ENCODE measurements around the gene MAP2K7.

MAP2K7 gene

DNA sequence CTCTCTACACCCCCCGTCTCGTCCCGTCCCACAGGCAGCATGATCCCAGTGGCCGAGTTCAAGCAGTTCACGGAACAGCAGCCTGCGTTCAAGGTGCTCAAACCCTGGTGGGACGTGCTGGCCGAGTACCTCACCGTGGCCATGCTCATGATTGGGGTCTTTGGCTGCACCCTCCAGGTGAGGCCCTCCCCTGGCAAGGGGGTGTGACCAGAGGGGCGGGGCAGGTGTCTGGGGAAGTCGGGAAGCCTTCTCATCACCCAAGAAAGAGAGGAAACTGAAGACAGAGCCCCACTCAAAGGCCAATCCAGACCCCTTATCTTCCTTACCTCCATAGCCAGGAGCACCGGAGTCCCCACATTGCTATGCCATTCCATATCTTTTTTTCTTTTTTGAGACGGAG is 8.1 kb upstream of the MAP2K7 start:
- TF ChIP-seq, protein P1, sequence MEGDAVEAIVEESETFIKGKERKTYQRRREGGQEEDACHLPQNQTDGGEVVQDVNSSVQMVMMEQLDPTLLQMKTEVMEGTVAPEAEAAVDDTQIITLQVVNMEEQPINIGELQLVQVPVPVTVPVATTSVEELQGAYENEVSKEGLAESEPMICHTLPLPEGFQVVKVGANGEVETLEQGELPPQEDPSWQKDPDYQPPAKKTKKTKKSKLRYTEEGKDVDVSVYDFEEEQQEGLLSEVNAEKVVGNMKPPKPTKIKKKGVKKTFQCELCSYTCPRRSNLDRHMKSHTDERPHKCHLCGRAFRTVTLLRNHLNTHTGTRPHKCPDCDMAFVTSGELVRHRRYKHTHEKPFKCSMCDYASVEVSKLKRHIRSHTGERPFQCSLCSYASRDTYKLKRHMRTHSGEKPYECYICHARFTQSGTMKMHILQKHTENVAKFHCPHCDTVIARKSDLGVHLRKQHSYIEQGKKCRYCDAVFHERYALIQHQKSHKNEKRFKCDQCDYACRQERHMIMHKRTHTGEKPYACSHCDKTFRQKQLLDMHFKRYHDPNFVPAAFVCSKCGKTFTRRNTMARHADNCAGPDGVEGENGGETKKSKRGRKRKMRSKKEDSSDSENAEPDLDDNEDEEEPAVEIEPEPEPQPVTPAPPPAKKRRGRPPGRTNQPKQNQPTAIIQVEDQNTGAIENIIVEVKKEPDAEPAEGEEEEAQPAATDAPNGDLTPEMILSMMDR (conservative IDR thresholded peaks at IDR 0.05; ENCODE audit: control insufficient read depth, insufficient read depth, low read depth, low read length), result no peak
- H3K4me3 ChIP-seq (ENCODE audit: control insufficient read depth, low read depth, low read length), result no peak overlapping the region
- no peak for DNase-seq (ENCODE audit: low read depth)

DNA sequence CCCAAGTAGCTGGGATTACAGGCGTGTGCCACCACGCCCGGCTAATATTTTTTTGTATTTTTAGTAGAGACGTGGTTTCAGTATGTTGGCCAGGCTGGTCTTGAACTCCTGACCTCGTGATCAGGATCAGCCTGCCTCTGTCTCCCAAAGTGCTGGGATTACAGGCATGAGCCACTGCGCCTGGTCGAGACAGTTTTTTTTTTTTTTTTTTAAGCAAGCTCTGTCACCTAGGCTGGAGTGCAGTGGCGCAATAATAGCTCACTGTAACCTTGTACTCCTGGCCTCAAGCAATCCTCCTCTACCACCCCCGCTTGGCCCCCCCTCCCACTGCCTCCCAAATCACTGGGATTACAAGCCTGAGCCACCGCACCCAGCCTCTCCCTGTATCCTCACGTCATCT is 6.4 kb upstream of the MAP2K7 start:
- no peak for DNase-seq (ENCODE audit: low read depth)
- TF ChIP-seq, protein P1 (conservative IDR thresholded peaks at IDR 0.05; ENCODE audit: control insufficient read depth, insufficient read depth, low read depth, low read length), result no peak
- H3K4me3 ChIP-seq (ENCODE audit: control insufficient read depth, low read depth, low read length), result no peak overlapping the region

DNA sequence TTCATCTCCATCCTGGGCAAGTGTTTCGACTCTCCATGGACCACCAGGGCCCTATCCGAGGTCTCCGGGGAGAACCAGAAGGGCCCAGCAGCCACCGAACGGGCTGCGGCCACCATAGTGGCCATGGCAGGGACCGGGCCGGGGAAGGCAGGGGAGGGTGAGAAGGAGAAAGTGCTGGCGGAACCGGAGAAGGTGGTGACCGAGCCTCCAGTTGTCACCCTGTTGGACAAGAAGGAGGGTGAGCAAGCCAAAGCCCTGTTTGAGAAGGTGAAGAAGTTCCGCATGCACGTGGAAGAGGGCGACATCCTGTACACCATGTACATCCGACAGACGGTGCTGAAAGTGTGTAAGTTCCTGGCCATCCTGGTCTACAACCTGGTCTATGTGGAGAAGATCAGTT is 4.7 kb upstream of the MAP2K7 start:
- TF ChIP-seq, protein P1 (conservative IDR thresholded peaks at IDR 0.05; ENCODE audit: control insufficient read depth, insufficient read depth, low read depth, low read length), result no peak
- no peak overlapping the region for H3K4me3 ChIP-seq (ENCODE audit: control insufficient read depth, low read depth, low read length)
- no peak for DNase-seq (ENCODE audit: low read depth)

DNA sequence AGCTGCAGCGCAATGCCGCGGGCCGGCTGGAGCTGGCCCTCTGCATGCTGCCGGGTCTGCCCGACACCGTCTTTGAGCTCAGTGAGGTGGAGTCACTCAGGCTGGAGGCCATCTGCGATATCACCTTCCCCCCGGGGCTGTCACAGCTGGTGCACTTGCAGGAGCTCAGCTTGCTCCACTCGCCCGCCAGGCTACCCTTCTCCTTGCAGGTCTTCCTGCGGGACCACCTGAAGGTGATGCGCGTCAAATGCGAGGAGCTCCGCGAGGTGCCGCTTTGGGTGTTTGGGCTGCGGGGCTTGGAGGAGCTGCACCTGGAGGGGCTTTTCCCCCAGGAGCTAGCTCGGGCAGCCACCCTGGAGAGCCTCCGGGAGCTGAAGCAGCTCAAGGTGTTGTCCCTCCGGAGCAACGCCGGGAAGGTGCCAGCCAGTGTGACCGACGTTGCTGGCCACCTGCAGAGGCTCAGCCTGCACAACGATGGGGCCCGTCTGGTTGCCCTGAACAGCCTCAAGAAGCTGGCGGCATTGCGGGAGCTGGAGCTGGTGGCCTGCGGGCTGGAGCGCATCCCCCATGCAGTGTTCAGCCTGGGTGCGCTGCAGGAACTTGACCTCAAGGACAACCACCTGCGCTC is 3.8 kb upstream of the MAP2K7 start:
- H3K4me3 ChIP-seq (ENCODE audit: control insufficient read depth, low read depth, low read length), result no peak overlapping the region
- TF ChIP-seq, protein P1 (conservative IDR thresholded peaks at IDR 0.05; ENCODE audit: control insufficient read depth, insufficient read depth, low read depth, low read length), result no peak
- no peak for DNase-seq (ENCODE audit: low read depth)

DNA sequence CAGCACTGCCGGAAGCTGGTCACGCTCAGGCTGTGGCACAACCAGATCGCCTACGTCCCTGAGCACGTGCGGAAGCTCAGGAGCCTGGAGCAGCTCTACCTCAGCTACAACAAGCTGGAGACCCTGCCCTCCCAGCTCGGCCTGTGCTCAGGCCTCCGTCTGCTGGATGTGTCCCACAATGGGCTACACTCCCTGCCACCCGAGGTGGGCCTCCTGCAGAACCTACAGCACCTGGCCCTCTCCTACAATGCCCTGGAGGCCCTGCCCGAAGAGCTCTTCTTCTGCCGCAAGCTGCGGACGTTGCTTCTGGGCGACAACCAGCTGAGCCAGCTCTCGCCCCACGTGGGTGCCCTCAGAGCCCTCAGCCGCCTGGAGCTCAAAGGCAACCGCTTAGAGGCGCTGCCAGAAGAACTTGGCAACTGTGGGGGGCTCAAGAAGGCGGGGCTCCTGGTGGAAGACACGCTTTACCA is 3.2 kb upstream of the MAP2K7 start:
- DNase-seq (ENCODE audit: low read depth), result no peak
- H3K4me3 ChIP-seq (ENCODE audit: control insufficient read depth, low read depth, low read length), result no peak overlapping the region
- TF ChIP-seq, protein P1 (conservative IDR thresholded peaks at IDR 0.05; ENCODE audit: control insufficient read depth, insufficient read depth, low read depth, low read length), result no peak

DNA sequence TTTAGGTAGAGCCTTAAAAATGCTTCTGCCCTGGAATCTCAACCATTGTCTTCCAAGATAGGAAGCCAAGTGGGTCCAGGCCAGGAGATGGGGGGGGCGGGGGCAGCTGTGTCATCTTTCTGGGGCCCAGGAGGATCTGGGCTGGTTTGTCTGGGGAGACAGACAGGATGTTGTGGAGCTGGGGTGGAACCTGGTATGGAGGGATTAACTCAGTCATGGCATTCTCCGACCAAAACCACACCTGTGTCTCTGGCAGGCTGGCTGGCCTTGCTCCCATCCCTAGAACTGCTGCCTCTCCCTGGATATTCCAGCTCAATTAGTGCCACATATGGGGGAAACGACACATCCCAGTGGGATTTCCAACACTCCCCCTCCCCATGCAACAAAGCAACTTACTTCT is 2.7 kb upstream of the MAP2K7 start:
- TF ChIP-seq, protein P1 (conservative IDR thresholded peaks at IDR 0.05; ENCODE audit: control insufficient read depth, insufficient read depth, low read depth, low read length), result no peak
- no peak overlapping the region for H3K4me3 ChIP-seq (ENCODE audit: control insufficient read depth, low read depth, low read length)
- DNase-seq (ENCODE audit: low read depth), result no peak

DNA sequence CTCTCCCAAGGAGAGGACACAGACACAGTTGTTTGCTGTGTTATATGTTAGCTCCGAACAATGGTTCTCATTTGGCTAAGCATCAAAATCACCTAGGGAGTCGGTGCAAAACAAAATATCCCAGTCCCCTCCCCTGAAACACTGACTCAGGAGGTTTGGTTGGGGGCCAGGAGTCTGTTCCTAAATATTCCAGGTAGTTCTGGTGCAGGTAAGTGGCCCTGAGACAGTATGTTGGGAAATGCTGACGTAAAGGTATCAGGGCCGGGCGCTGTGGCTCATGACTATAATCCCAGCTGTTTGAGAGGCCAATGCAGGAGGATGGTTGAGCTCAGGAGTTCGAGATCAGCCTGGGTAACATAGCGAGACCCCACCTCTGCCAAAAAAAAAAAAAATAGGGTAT is 2.3 kb upstream of the MAP2K7 start:
- no peak overlapping the region for H3K4me3 ChIP-seq (ENCODE audit: control insufficient read depth, low read depth, low read length)
- no peak for DNase-seq (ENCODE audit: low read depth)
- TF ChIP-seq, protein P1 (conservative IDR thresholded peaks at IDR 0.05; ENCODE audit: control insufficient read depth, insufficient read depth, low read depth, low read length), result no peak

Measured in fibroblast of mammary gland (primary cell).